Spleen (tissue), 11 donors: ENCODE data around the gene VEGFB. TPM values are rescaled to one million over a fixed set of nuclear protein-coding genes. Genes with fewer than 3 reads are reported as not detected.

ENCODE experiments used
- DNase-seq: peaks from one replicate; pipeline ENCODE4 v3.0.0-alpha.2; 2020
- H3K27ac ChIP-seq, 8 donors: fragments of 200-600 bp; sonication (generic) in 7 of 8; 1 replicate in 4 of 8; 2 replicates in 4 of 8; pipeline versions ENCODE4 v1.5.0 to v1.8.0; 2016 to 2021; ENCODE audit warnings: inconsistent platforms in 4 of 8, mild to moderate bottlenecking in 4 of 8, moderate library complexity in 1 of 8
- H3K27me3 ChIP-seq, 7 donors: fragments of 200-600 bp; sonication (generic) in 6 of 7; replicated peaks in 1 of 7; 1 replicate in 4 of 7; 2 replicates in 3 of 7; pipeline versions ENCODE4 v1.5.0 to v1.8.0; 2016 to 2021; ENCODE audit warnings: inconsistent platforms in 3 of 7, mild to moderate bottlenecking in 1 of 7
- H3K36me3 ChIP-seq, 6 donors: fragments of 200-600 bp; sonication (generic) in 5 of 6; 1 replicate in 4 of 6; 2 replicates in 2 of 6; pipeline versions ENCODE4 v1.5.0 to v1.8.0; 2016 to 2021; ENCODE audit warnings: inconsistent platforms in 2 of 6
- H3K4me1 ChIP-seq, 6 donors: fragments of 200-600 bp; sonication (generic) in 5 of 6; 1 replicate in 3 of 6; 2 replicates in 3 of 6; pipeline versions ENCODE4 v1.5.0 to v1.8.0; 2016 to 2021; ENCODE audit warnings: inconsistent platforms in 3 of 6
- H3K4me3 ChIP-seq, 8 donors: fragments of 200-600 bp; sonication (generic) in 7 of 8; 1 replicate in 4 of 8; 2 replicates in 4 of 8; pipeline versions ENCODE4 v1.5.0 to v1.8.0; 2016 to 2021; ENCODE audit warnings: inconsistent platforms in 4 of 8, mild to moderate bottlenecking in 4 of 8, moderate library complexity in 2 of 8
- H3K9me3 ChIP-seq, 8 donors: fragments of 200-600 bp; sonication (generic) in 7 of 8; 1 replicate in 4 of 8; 2 replicates in 4 of 8; pipeline versions ENCODE4 v1.5.0 to v1.8.0; 2016 to 2021; ENCODE audit warnings: inconsistent platforms in 4 of 8
- CTCF ChIP-seq, 11 experiments: fragments of 200-600 bp in 7 of 11; fragments of 450-650 bp in 4 of 11; sonication (generic) in 4 of 11; IDR thresholded peaks in 8 of 11; conservative IDR thresholded peaks in 3 of 11; 1 replicate in 7 of 11; 2 replicates in 4 of 11; pipeline versions ENCODE4 v1.4.0 to v1.8.0; 2016 to 2021; ENCODE audit warnings: antibody characterized with exemption in 11 of 11, inconsistent platforms in 4 of 11, mild to moderate bottlenecking in 1 of 11
- POLR2A ChIP-seq, 3 donors: fragments of 450-650 bp; IDR thresholded peaks; one replicate each; pipeline ENCODE4 v1.5.1; 2017; ENCODE audit warnings: antibody characterized with exemption in 3 of 3, mild to moderate bottlenecking in 1 of 3
- POLR2AphosphoS5 ChIP-seq, 3 donors: sonication (generic); formaldehyde crosslinking; IDR thresholded peaks; one replicate each; pipeline ENCODE4 v1.5.1; 2017; ENCODE audit warnings: antibody characterized with exemption in 3 of 3
- WGBS, 5 donors: extraction: QIAGEN DNeasy Blood & Tissue Kit in 3 of 5; methylation state at CpG; one replicate each; pipeline versions ENCODE4 v1.1.5 to v1.1.7; 2013 to 2018; 5-methylcytosine and 5-hydroxymethylcytosine counted together
- intact Hi-C: fragments of 100-400 bp; cut with DNase I; formaldehyde crosslinking; loops from one replicate; pipeline ENCODE4 v1.15.0; 2023; ENCODE audit warnings: low total_unique reads
- polyA plus RNA-seq, 3 donors: library from polyadenylated mRNA; stranded (reverse); fragments of 200-250 nt; gene quantifications; one replicate each; pipeline ENCODE4 v1.2.1, GENCODE V29; 2013
- total RNA-seq, 7 donors: library from RNA; depleted of rRNA in 3 of 7; stranded (reverse); fragments of >200 nt in 3 of 7; fragmentation: NEBNext Ultra II Directional in 4 of 7; extraction: Animal tissue kit (Norgen Biotek cat#: 25700) in 4 of 7; gene quantifications; one replicate each; pipeline versions ENCODE4 v1.1.0 to v1.2.1, GENCODE V29; 2016 to 2021
- donor health status: healthy with polysubstance abuse.
- donor health status: DM: no; HTN: no; CAD: no; lungs with moderate emphysema.
- donor health status: DM: no; HTN: no; CAD: no.
- donor health status: Bipolar disorder and iron deficiency.
- donor health status: healthy.
- donor health status: DM: no; HTN: no; CAD: no.
- donor health status: DM: yes; HTN: yes; CAD: no.

Gene VEGFB
- total and polyA plus RNA-seq, 10 donors, result 38.3 to 103 (median 84.4) TPM

GRCh38 chr11:64263021-64263946 is 28.9 kb downstream of the VEGFB start:
- WGBS, 5 donors, result 87 to 90% (median 88%) methylated on average over 26 to 29 of the region's 29 CpGs
- H3K4me1 ChIP-seq, result peaks cover 14 to 23% (median 19%) of the 10 kb centered on the region in 6 donors
- H3K36me3 ChIP-seq, result peaks cover 0 to 94% (median 59%) of the 10 kb centered on the region in 6 donors
- no peaks in the 10 kb centered on the region for H3K9me3 ChIP-seq
- peak; percentile 72 for DNase-seq
- intact Hi-C loops, result no loop called here
- H3K4me3 ChIP-seq, result no peak overlapping the region
- TF ChIP-seq POLR2A (IDR thresholded peaks at IDR 0.05), result no peak
- peak in 1 of 3 donors; percentile 14 for TF ChIP-seq POLR2AphosphoS5 (IDR thresholded peaks at IDR 0.05)
- no peak for TF ChIP-seq CTCF (IDR thresholded peaks at IDR 0.05 in 8 of 11, conservative IDR thresholded peaks at IDR 0.05 in 3 of 11)
- no peak overlapping the region for H3K27ac ChIP-seq
- no peaks in the 10 kb centered on the region for H3K27me3 ChIP-seq

GRCh38 chr11:64263947-64264317 is 29.5 kb downstream of the VEGFB start:
- Histone ChIP-seq H3K36me3 (peaks cover 0 to 87% (median 53%) of the 10 kb centered on the region in 6 donors), H3K27ac (no peak overlapping the region), H3K27me3 (no peaks in the 10 kb centered on the region), H3K9me3 (no peaks in the 10 kb centered on the region), H3K4me1 (peaks cover 21 to 30% (median 25%) of the 10 kb centered on the region in 6 donors), H3K4me3 (no peak overlapping the region)
- intact Hi-C loops, result no loop called here
- TF ChIP-seq CTCF (IDR thresholded peaks at IDR 0.05 in 8 of 11, conservative IDR thresholded peaks at IDR 0.05 in 3 of 11) (no peak), POLR2A (IDR thresholded peaks at IDR 0.05) (no peak), POLR2AphosphoS5 (IDR thresholded peaks at IDR 0.05) (no peak)
- WGBS, 5 donors, result 91 to 97% (median 96%) methylated on average over 3 to 8 of the region's 8 CpGs
- no peak for DNase-seq

DNA sequence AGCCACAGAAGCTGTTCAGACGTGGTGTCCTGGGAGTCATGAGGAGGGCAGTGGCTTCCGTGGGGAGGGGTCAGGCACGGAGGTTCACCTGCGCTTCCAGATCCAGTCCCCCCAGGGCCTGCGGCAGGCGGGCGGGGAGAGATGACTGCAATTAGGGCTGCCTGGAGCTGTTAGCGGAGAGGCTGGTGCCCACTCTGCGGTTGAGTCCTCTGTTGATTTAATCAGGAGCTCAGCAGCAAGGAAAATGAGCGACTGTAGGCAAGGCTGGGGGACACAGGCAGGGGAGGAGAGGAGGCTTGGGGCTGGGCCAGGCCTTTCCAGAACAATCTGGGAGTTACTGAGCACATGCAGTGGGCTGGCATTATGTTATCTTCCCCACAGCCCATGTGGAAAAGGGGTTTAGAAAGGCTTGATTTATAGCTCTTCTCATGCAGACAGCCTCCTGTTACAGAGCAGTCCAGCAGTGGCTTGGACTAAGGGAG is 30.0 kb downstream of the VEGFB start:
- H3K4me3 ChIP-seq, result no peak overlapping the region
- no peaks in the 10 kb centered on the region for H3K27me3 ChIP-seq
- no peak for DNase-seq
- WGBS, 5 donors, result 92 to 98% (median 95%) methylated on average over 5 to 10 of the region's 10 CpGs
- H3K4me1 ChIP-seq, result peaks cover 22 to 34% (median 27%) of the 10 kb centered on the region in 6 donors
- no peak overlapping the region for H3K27ac ChIP-seq
- no peak for TF ChIP-seq POLR2A (IDR thresholded peaks at IDR 0.05)
- TF ChIP-seq POLR2AphosphoS5 (IDR thresholded peaks at IDR 0.05), result no peak
- TF ChIP-seq CTCF (IDR thresholded peaks at IDR 0.05 in 8 of 11, conservative IDR thresholded peaks at IDR 0.05 in 3 of 11), result no peak
- no peaks in the 10 kb centered on the region for H3K9me3 ChIP-seq
- intact Hi-C loops, result no loop called here
- peaks cover 0 to 82% (median 48%) of the 10 kb centered on the region in 6 donors for H3K36me3 ChIP-seq
